Heart left ventricle (tissue), 13 donors: ENCODE data around the gene TAF9B.

ENCODE experiments used
- POLR2A ChIP-seq, 2 donors: fragments of 450-650 bp; IDR thresholded peaks; one replicate each; pipeline ENCODE4 v1.6.1; 2017; ENCODE audit warnings: antibody characterized with exemption in 2 of 2, mild to moderate bottlenecking in 2 of 2, moderate library complexity in 2 of 2
- TF ChIP-seq, protein P1 (sequence below), 12 donors: fragments of 200-600 bp; sonication (generic) in 4 of 12; IDR thresholded peaks; one replicate each; pipeline versions ENCODE4 v1.5.0 to v1.8.0; 2018 to 2022; ENCODE audit warnings: antibody characterized with exemption in 12 of 12, mild to moderate bottlenecking in 5 of 12
- donor health status: ischemic (EF 13 %, LVEDD 7.1; RV severe dilation, severe dysfunction).
- donor health status: DM: no; HTN: yes; CAD: no.
- donor health status: DM: no; HTN: no; CAD: no.
- donor health status: ischemic (EF 25% LVEDD 6.9; RV normal size, moderate dysfunction).
- donor health status: ischemic (EF 25% LVEDD 5.7; RV mildly dilated, moderate dysfunction).
- donor health status: ischemic (EF 35%, LVEDD 5.7; RV mildly dilated, moderate dysfunction).
- donor health status: nonischemic (EF 11% LVEDD 7.7; RV severe dilation, severe dysfunction).
- donor health status: DM: yes; HTN: yes; CAD: no.
- donor health status: PGD.
- donor health status: ischemic (EF 29% LVEDD 5.4; RV normal size, mild dysfunction).
- donor health status: nonischemic (EF 23%, LVEDD 6.1; RV moderate dilation, normal function).

DNA sequence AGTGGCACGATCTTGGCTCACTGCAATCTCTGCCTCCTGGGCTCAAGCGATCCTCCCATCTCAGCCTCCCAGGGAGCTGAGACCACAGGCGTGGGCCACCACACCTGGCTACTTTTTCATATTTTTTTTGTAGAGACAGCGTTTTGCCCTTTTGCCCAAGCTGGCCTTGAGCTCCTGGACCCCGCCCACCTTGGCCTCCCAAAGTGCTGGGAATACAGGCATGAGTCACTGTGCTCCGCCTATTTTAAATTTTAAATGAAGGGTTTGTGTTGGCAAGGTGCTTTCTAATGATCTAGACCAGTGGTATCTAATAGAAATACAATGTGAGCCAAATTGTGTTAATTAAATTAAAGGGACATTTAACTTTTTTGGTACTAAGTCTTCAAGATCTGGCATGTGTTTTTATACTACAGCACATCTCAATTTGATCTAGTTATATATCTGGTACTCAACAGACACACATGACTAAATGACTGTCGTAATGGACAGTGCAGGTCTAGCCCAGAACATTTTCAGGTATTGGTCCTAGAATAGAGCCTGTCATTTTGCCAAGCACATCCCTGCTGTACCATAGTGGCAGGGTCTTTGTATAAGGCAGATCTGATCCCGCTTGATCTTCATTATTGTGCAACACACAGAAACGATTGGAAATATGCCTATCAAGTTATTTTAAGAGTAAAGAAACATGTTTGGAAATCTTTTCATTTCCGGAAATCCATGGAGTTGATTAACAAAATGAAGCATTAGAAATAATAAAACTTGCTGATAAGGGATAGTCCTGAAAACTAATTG, 28.1 kb downstream of the TAF9B start:
- TF ChIP-seq, protein P1, sequence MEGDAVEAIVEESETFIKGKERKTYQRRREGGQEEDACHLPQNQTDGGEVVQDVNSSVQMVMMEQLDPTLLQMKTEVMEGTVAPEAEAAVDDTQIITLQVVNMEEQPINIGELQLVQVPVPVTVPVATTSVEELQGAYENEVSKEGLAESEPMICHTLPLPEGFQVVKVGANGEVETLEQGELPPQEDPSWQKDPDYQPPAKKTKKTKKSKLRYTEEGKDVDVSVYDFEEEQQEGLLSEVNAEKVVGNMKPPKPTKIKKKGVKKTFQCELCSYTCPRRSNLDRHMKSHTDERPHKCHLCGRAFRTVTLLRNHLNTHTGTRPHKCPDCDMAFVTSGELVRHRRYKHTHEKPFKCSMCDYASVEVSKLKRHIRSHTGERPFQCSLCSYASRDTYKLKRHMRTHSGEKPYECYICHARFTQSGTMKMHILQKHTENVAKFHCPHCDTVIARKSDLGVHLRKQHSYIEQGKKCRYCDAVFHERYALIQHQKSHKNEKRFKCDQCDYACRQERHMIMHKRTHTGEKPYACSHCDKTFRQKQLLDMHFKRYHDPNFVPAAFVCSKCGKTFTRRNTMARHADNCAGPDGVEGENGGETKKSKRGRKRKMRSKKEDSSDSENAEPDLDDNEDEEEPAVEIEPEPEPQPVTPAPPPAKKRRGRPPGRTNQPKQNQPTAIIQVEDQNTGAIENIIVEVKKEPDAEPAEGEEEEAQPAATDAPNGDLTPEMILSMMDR (IDR thresholded peaks at IDR 0.05) = no peak
- TF ChIP-seq POLR2A (IDR thresholded peaks at IDR 0.05) = no peak
